Astrocyte (in vitro differentiated cells and primary cell): ENCODE results near the gene RBM47. TPM values are rescaled to one million over a fixed set of nuclear protein-coding genes. Genes with fewer than 3 reads are reported as not detected.

Experiments used
- DNase-seq: peaks from one replicate; pipeline ENCODE4 v3.0.0-alpha.2; 2010; ENCODE audit warnings: low read depth
- FAIRE-seq: peaks from 2 replicates; lab custom pipeline; 2011; peaks lifted over from hg19 to GRCh38; lab: Jason Lieb, UNC
- H2AFZ ChIP-seq: 2 replicates; pipeline ENCODE4 v1.6.0; 2012; ENCODE audit warnings: low read depth, low read length, inconsistent platforms
- H3K27ac ChIP-seq: 2 replicates; pipeline ENCODE4 v1.5.1; 2011; ENCODE audit warnings: low read depth, low read length, inconsistent platforms
- H3K27me3 ChIP-seq: 2 replicates; pipeline ENCODE4 v1.6.0; 2011; ENCODE audit warnings: low read length, inconsistent platforms; ENCODE audit not compliant: insufficient read depth
- H3K36me3 ChIP-seq: 2 replicates; pipeline ENCODE4 v1.5.1; 2011; ENCODE audit warnings: low read length, inconsistent platforms; ENCODE audit not compliant: insufficient read depth
- H3K4me1 ChIP-seq: 2 replicates; pipeline ENCODE4 v1.5.1; 2011; ENCODE audit warnings: low read length, inconsistent platforms; ENCODE audit not compliant: insufficient read depth
- H3K4me2 ChIP-seq: 2 replicates; pipeline ENCODE4 v1.6.0; 2012; ENCODE audit warnings: low read length, inconsistent platforms
- H3K4me3 ChIP-seq: 2 replicates; pipeline ENCODE4 v1.5.1; 2011; ENCODE audit warnings: low read depth, mild to moderate bottlenecking, low read length, inconsistent platforms; ENCODE audit not compliant: insufficient read depth
- H3K79me2 ChIP-seq: 2 replicates; pipeline ENCODE4 v1.6.0; 2012; ENCODE audit warnings: mild to moderate bottlenecking, low read length, inconsistent platforms; ENCODE audit not compliant: insufficient read depth
- H3K9ac ChIP-seq: 2 replicates; pipeline ENCODE4 v1.6.0; 2012; ENCODE audit warnings: mild to moderate bottlenecking, low read length, inconsistent platforms
- H3K9me3 ChIP-seq: 2 replicates; pipeline ENCODE4 v1.5.1; 2012; ENCODE audit warnings: low read depth, mild to moderate bottlenecking, low read length, inconsistent platforms; ENCODE audit not compliant: insufficient read depth
- H4K20me1 ChIP-seq: 2 replicates; pipeline ENCODE4 v1.6.0; 2012; ENCODE audit warnings: low read length, inconsistent platforms; ENCODE audit not compliant: insufficient read depth
- H3K27ac Mint-ChIP-seq: one replicate; pipeline ENCODE4 v1.8.0; 2021; ENCODE audit warnings: mild to moderate bottlenecking, mixed read lengths; ENCODE audit not compliant: unreplicated experiment
- H3K27me3 Mint-ChIP-seq: one replicate; pipeline ENCODE4 v1.8.0; 2021; ENCODE audit warnings: low read depth, mixed read lengths; ENCODE audit not compliant: unreplicated experiment
- H3K36me3 Mint-ChIP-seq: one replicate; pipeline ENCODE4 v1.8.0; 2021; ENCODE audit warnings: low read depth, mixed read lengths; ENCODE audit not compliant: unreplicated experiment
- H3K4me1 Mint-ChIP-seq: one replicate; pipeline ENCODE4 v1.8.0; 2021; ENCODE audit warnings: low read depth, mixed read lengths; ENCODE audit not compliant: unreplicated experiment
- H3K4me3 Mint-ChIP-seq: one replicate; pipeline ENCODE4 v1.8.0; 2021; ENCODE audit warnings: mild to moderate bottlenecking, moderate library complexity, mixed read lengths; ENCODE audit not compliant: unreplicated experiment
- H3K9me3 Mint-ChIP-seq: one replicate; pipeline ENCODE4 v1.8.0; 2021; ENCODE audit warnings: mild to moderate bottlenecking, mixed read lengths; ENCODE audit not compliant: unreplicated experiment
- CTCF ChIP-seq: IDR thresholded peaks from 2 replicates; pipeline ENCODE4 v1.5.1; 2011; ENCODE audit warnings: low read depth, mild to moderate bottlenecking, inconsistent platforms, low read length, moderate library complexity; ENCODE audit not compliant: insufficient read depth
- EZH2 ChIP-seq: IDR thresholded peaks from 2 replicates; pipeline ENCODE4 v1.6.1; 2012; ENCODE audit warnings: mild to moderate bottlenecking, low read length, inconsistent platforms; ENCODE audit not compliant: insufficient read depth
- total RNA-seq: library from RNA; stranded (reverse); gene quantifications from 2 replicates; pipeline ENCODE4 v1.2.1, GENCODE V29; 2021

Gene RBM47
- total RNA-seq, 1 donor from 2014 or later, result 2.9 TPM

GRCh38 chr4:40576651-40577480, 52.8 kb downstream of the RBM47 start:
- Histone ChIP-seq H3K4me2 (peak overlapping the region; percentile 74), H3K9ac (peak overlapping the region; percentile 45), H3K79me2 (no peaks in the 10 kb centered on the region), H2AFZ (peak overlapping the region; percentile 79), H3K9me3 (no peaks in the 10 kb centered on the region), H3K36me3 (no peaks in the 10 kb centered on the region), H3K27me3 (no peaks in the 10 kb centered on the region), H4K20me1 (no peaks in the 10 kb centered on the region), H3K27ac (peak overlapping the region; percentile 67), H3K4me3 (peak overlapping the region; percentile 27), H3K4me1 (peaks cover 13% of the 10 kb centered on the region)
- DNase-seq (peak; percentile 95), FAIRE-seq (peak; percentile 84)
- Mint-ChIP-seq H3K27me3 (peaks cover 1% of the 10 kb centered on the region), H3K4me3 (no peak overlapping the region), H3K27ac (peak overlapping the region; percentile 88), H3K4me1 (peaks cover 20% of the 10 kb centered on the region), H3K9me3 (no peaks in the 10 kb centered on the region), H3K36me3 (no peaks in the 10 kb centered on the region)
- no peak for TF ChIP-seq CTCF
- no peak for TF ChIP-seq EZH2

DNA sequence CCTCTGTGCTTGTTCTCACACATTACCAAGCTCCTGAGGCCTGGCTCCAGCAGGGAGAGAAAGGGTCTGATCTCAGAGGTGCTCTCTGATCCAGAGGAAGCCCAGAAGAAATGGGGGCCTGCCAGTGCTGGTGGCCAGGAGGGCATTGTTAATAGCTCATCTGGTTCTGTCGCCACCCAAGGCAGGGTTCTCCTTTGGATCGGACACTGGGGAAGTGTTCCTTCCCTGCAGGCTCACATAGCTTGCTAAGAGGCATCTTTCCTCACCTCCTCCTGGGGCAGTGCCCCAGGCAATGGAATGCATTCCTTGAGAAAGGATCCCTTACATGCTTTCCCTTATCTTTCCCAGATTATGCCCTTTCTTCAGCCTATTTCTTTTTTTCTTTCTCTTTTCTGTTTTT, 53.8 kb downstream of the RBM47 start:
- peak overlapping the region; percentile 26 for H3K27ac Mint-ChIP-seq
- H4K20me1 ChIP-seq, result no peaks in the 10 kb centered on the region
- no peaks in the 10 kb centered on the region for H3K36me3 ChIP-seq
- H3K9ac ChIP-seq, result no peak overlapping the region
- H3K79me2 ChIP-seq, result no peaks in the 10 kb centered on the region
- H2AFZ ChIP-seq, result no peak overlapping the region
- H3K4me1 ChIP-seq, result peaks cover 13% of the 10 kb centered on the region
- no peak overlapping the region for H3K4me3 ChIP-seq
- H3K27me3 Mint-ChIP-seq, result no peaks in the 10 kb centered on the region
- TF ChIP-seq EZH2 (no peak), CTCF (no peak)
- FAIRE-seq, result no peak
- H3K9me3 Mint-ChIP-seq, result no peaks in the 10 kb centered on the region
- H3K4me2 ChIP-seq, result no peak overlapping the region
- H3K4me1 Mint-ChIP-seq, result peaks cover 20% of the 10 kb centered on the region
- H3K36me3 Mint-ChIP-seq, result no peaks in the 10 kb centered on the region
- no peak overlapping the region for H3K4me3 Mint-ChIP-seq
- H3K27ac ChIP-seq, result no peak overlapping the region
- H3K27me3 ChIP-seq, result no peaks in the 10 kb centered on the region
- no peak for DNase-seq
- no peaks in the 10 kb centered on the region for H3K9me3 ChIP-seq
